Activated CD4-positive, CD25-positive, alpha-beta regulatory T cell treated with anti-CD3 and anti-CD28 coated beads, Interleukin-2, amount 50 U/mL, for 24 hours (primary cell): ENCODE results near the gene CEP131.

Source experiments
- ATAC-seq, 2 donors: fragments of 150-1000 bp; cut with Tn5 transposase; one replicate each; pipeline ENCODE4 v1.10.0; 2021; ENCODE audit warnings: mild to moderate bottlenecking in 1 of 2, moderate library complexity in 1 of 2

The CEP131 gene

DNA sequence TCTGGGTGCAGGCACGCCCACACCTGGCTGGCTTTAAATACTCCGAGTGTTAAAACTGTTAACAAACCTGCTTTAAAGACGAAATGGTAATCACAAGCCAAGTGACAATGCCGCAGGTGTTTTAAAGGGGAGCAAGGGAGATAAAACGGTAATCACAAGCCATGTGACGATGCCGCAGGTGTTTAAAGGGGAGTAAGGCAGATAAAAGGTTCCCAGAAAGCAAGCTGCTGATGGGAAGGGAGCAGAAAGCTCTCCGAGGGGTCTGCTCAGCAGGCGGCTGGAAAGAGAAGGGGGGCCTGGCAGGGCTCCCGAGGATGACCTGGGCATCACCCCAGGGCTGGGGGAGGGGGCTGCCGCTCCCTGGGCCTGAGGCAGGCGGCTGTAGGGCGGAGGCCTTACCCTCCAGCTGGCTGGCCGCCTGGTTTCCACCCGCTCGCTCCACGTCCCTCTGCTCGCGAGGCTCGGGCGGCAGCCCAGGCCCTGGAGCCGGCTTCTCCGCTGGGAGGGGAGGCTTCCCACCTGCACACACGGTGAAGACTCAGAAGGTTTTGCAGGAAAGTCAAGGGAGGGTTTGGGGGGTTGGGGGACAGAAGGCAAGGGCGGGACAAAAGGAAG lies 28.4 kb upstream of the CEP131 start:
- ATAC-seq: no peak

DNA sequence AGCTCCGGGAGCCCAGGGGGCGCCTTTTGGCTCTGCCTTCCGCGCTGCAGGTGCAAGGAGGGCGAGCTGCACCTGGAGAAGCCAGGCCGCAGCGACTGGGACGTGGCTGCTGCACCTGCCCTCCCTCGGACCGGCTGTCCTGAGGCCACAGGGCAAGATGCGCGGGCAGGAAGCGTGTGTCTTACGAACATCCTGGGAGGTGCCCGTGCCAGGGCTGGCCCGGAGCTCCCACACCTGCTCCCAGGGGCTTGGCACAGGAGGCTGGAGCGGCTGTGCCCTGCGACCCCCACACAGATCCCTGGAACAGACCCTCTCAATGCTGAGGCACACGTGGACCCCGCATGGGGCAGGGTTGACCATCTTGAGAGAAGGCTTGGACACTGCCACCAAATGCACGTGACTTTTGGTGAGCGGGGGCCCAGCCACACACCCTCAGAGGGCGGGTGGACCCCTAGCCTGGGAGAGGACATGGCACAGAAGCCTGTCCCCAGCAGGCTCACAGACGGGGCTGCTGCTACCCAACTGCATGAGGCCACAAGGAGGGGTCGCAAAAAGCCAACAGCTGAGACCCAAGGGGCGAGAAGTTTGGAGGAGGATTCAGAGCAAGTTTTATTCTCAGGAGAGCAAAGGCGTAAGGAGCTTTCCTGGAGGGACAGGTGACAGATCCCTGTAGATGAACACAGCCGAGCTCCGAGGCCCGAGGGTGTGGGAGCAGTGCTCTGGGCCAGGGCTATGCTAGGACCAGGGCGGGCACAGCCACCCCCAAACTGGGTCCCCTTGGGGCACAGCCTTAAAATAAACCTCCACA lies 27.7 kb upstream of the CEP131 start:
- ATAC-seq: no peak

DNA sequence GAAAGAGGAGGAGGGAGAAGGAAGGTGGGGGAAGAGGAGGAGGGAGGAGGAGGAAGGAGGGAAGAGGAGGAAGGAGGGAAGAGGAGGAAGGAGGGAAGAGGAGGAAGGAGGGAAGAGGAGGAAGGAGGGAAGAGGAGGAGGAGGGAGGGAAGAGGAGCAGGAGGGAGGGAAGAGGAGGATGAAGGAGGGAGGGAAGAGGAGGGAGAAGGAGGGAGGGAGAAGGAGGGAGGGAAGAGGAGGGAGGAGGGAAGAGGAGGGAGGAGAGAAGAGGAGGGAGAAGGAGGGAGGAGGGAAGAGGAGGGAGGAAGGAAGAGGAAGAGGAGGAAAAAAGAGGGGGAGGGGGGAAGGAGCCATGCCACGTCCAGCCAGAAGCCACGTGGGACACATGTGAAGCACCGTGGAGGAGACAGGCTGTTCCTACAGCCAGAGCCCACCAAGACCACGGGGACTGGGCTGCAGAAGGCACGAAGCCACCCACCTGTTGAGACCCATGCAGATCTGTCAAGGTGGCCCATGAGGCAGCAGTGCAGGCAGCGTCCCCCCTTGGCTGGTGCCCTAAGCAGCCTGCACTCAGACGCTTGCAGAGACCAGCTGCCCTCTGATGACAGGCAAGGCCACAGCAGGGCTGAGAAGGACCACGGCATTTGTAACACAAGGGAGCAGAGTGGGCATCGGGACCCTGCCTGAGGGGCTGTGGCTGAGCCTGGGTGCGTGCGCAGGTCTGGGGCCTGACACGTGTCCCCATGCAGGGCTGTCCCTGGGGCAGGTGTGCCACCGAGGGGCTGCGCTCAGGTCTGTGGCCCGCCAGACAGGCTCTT lies 26.7 kb upstream of the CEP131 start:
- no peak for ATAC-seq

DNA sequence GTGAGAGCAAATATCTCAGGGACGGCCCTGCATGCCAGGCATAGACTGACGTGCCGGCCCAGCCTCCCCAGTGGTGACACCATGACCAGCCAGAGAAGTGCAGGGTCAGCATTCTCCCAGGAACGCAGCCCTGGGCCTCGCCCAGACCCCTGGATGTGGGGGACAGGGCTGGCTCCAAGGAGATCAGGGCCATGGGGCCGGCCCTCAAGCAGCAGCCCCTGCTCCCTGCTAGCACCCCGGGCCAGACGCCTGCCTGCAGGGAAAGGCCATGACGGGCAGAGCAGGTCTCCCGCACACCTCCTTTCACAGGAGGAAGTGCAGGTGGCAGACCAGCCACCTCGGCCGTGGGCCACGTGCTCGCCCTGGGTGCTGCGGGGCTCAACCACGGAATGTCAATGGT lies 25.9 kb upstream of the CEP131 start:
- ATAC-seq: no peak

DNA sequence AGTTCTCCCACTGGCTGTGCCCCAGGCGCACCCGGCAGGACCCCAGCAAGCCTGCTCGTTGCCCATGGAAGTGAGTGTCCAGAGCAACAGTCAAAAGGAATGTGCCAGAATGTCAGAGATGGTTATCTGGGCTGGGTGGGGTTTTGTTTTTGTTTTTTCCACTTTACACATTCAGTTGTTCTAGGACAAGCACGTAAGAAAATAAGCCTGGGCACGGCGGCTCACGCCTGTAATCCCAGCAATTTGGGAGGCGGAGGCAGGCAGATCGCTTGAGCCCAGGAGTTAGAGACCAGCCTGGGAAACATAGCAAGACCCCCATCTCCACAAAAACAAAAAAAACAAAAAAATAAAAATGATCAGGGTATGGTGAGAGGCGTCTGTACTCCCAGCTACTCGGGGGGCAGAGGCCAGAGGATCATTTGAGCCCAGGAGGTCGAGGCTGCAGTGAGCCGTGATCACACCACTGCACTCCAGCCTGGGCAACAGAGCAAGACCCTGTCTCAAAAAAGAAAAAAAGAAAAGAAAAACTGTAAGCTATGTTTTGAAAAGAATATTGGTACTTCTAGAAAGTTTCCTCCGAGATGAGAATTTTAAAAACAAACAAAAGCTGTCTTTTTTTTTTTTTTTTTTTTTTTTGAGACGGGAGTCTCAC lies 24.7 kb upstream of the CEP131 start:
- ATAC-seq: no peak

DNA sequence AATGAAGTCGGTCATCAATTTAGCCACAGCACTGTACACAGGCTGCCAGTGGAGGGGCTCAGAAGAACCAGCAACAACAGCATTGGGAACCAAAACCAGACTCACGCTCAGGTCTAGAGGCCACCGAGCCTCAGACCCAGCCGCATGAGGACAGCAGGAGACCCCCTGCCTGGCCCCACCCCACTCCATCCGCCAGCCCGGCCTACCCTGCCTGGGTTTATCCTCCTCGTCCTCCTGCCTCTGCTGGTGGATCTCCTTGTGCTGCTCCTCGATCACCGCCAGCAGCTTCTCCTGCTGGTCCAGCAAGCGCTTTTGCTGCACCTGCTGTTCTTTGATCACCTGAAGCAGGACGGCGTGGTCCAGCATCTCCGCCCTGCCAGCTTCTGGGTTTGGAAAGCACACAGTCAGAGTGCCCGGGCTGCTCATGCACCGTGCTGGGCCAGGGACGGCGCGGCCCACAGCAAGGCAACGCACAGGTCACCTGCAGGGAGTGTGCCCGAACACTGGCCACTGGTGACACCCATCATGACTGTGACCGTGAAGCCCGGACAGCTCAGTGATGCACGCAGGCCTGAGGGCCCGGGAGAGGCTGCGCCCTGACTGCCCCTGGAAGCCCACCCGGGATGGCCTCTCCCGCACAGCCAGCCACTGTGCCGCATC lies 24.0 kb upstream of the CEP131 start:
- ATAC-seq: no peak

DNA sequence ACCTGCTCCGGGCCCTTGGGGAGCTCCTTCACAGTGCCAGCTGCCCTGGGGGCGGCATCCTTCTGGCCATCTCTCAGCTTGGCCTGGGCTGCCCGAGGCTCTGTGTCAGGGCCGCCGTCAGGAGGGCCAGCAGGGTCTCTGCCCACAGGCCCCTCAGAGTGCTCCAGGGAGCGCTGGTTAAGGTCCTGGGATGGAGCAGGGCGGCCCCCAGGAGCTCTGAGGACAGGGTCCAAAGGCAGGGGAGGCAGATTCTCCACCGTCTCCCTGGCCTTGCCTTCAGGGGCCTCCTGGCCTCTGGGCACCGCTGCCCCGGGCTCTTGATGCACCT lies 23.5 kb upstream of the CEP131 start:
- no peak for ATAC-seq

DNA sequence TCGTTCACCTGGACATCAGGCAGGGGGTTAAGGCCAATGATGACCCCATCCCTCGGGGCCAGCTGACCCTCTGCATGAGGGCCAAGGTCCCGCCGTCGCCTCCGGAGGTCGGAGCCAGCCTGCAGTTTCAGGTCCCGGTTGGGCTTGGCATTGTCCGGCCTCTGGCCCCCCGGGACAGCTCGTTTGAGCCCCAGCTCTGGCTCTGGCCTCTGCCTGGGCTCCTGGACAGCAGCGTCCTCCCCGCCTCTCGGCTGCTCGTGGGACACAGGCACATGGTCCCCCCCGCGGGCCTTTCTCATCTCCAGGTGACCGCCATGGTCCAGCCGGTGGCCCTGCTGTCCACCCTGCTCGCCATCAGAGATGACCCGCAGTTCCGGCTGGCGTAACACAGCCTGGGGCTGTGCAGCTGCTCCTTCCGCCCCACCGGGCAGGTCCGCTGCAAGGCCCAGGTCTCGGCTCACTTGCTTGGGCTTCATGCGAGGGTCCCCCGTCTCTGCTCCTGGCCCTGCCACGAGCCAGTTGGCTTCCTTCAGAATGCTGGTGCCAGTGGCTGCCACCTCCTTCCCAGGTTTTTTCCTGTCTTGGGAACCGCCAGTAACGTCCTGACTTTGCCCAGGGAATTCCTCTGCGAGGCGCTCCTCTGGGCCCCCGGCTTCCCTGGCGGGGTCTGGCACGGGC lies 23.0 kb upstream of the CEP131 start:
- no peak for ATAC-seq

DNA sequence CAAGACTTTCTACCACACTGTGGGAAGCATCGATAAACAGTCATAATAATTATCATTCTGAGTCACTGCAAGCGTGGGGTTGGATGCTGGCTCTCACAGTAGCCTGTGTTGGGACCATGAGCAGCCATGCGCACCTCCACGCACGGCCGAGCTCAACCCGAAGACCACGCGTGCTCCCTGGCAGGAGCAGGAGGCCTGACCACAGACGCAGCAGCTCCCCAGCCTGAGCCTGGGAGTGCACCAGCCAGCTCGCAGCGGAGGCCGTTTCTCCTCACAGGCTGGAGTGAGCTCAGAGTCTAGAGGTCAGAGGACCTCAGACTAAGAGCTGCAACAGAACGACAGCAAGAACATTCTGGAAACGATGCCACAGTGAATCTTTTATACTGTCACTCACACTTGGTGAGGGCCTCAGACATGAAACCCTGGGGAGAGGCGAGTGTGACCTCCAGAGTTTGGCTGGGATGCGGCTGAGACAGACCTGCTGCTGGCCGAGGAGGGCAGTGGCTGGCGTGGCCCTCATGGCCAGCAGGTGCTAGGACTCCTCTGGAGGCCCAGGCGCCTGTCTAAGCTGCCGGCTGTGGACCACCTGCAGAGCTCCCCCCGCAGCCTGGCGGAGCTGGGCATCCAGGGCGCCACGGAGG lies 22.4 kb upstream of the CEP131 start:
- ATAC-seq: peak; percentile 51 to 55

DNA sequence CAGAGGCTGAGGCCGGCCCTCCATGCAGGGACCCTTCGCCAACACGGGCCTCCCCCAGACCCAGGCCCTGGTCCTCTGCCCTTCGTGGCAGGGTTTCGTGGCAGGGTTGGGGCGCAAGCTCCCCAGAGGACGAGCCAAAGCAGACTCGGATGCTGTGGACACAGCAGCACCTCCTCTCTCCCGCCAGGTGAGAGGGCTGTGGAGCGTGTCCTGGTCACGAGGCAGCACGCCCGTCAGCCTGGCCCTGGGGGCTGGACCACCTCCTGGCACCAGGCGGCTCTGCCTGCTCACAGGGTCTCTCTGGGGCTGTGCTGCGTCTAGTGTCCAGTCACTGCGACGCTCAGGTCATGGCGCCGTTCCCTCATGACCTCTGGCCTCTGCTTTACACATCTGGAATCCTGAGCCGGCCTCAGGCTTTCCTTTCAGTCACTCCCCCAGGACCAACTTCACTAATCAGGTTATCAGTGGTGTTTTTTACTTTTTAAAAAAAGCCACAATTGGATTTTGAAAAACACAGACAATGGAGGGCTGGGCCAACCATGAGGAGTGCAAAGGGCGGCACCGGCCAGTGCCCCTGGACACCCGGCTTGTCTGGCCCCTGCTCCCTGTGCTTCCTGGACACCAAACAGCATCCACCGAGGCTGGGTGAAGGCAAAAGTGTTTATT lies 21.7 kb upstream of the CEP131 start:
- ATAC-seq: no peak

DNA sequence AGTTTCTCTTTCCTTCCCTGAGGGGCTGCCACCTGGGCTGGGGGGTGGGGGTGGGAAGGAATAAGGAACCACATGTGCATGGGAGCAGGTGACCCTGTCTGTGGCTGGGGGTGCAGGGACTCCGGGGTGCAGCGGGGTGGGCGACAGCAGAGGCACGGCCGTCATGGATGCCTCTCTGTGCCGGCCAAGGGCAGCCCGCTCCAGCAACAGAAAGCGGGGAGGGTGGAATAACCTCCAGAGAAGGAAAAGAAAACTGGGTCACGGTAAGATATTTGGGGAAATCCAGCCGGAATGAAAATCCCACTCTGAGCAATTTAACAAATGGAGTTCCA lies 20.5 kb upstream of the CEP131 start:
- no peak for ATAC-seq

DNA sequence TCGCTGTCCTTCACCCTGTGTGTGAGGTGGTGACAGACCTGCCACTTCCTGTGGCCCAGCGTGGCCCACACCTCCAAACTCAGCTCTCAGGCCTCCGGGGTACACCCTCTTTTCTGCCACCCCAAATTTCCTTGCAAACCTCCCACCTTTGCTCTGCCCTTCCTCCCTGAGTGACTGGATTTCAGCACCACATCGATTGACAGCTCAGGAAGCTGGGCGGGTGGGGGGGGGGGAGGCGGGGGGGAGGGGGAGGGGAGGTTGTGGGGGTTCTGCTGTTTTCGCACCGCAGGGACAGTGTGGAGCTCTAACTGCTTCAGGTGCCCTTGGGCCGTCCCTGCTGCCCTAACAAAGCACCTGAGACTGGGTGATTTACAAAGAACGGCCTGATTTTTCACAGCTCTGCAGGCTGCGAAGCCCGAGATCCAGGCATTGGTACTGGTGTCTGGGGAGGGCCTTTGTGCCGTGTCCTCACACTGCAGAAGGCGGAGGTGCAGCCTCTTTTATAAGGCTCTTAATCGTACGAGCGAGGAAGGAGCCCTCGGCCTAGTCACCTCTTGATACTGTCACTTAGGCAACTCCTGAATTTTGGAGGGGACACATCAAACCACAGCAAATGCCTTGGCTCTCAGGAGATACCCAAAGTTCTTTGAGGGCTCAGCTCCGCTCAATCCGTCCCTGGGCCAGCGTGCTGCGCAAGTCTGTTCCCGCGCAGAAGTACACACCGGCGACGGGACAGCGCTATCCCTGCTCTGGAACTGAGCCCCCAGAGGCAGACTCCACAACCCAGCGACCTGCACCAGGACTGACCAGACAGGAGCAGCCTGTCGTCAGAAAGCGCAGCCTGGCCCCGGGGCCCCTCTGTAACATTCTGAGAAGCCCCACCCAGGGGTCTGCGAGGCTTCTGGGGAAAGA lies 19.9 kb upstream of the CEP131 start:
- ATAC-seq: no peak

DNA sequence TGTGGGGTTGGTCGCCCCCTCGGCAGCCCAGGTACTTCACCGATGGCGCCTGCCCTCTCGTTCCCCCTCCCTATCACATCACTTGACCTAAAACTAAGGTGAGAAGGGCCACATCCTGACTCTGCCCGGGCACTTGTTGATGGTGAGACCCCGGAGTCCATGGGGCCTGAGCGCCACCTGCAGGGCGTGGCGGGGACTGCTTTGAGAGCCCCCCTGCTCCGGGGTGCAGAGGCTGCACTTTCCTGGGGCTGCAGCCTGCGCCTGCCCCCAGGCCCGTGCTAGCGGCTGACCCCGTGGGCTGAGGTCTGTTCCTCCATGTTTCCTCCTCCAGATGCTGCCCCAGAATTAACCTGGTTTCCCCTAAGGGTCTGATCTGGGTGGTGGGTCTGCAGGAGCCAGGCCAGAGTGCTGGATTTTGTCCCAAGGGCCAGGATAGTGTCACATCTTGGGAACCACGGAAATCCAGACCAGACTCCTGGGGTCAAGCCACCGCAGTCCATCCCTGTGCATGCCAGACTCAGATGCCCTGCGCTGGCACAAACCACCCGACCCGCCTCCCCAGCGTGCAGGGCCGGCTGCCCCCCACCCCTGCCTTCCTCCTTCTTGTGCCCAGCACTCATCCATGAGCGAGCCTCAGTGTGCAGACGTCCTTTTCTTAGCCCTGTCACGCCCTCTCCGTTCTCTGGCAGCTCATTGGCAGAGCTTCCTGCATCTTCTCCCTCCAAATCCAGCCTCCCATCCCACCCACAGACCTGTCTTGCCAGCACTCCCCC lies 19.1 kb upstream of the CEP131 start:
- ATAC-seq: no peak

DNA sequence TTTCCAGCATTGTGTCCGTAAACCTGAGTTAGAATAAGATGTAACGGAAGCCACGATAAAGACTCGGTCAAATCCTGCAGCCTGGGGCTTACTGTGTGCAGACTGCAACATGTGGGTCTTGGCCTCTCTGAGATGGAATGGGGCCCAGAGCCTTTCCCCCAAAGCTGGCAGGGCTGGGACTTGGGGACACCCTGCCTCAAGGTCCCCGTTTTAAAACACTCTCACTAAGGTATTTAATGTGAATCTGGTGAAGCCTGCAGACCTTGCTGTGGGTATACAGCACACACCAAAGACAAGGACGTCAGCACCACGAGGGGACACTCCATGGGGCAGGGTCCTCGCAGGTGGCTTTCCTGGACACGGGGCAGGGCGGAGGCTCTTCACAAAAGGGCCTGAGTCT lies 18.4 kb upstream of the CEP131 start:
- no peak for ATAC-seq

DNA sequence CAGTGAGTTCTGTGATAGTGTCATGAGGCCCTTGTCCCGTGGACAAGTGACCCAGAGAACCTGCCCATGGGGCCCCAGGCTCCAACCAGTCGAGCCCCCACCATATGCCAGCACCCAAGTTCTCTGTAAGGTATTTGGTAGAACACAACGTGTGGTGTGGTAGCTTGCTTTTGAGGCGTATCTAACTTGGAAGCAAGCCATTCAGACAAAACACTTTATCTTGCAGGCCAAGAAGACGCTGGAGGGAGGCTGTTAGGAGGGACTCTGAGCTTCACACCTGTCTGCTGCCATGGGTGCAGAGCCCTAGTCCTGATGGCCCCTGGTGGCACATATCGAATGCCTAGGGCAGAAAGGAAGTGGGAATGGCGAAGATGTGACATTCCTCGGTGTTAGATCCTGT lies 18.0 kb upstream of the CEP131 start:
- no peak for ATAC-seq

DNA sequence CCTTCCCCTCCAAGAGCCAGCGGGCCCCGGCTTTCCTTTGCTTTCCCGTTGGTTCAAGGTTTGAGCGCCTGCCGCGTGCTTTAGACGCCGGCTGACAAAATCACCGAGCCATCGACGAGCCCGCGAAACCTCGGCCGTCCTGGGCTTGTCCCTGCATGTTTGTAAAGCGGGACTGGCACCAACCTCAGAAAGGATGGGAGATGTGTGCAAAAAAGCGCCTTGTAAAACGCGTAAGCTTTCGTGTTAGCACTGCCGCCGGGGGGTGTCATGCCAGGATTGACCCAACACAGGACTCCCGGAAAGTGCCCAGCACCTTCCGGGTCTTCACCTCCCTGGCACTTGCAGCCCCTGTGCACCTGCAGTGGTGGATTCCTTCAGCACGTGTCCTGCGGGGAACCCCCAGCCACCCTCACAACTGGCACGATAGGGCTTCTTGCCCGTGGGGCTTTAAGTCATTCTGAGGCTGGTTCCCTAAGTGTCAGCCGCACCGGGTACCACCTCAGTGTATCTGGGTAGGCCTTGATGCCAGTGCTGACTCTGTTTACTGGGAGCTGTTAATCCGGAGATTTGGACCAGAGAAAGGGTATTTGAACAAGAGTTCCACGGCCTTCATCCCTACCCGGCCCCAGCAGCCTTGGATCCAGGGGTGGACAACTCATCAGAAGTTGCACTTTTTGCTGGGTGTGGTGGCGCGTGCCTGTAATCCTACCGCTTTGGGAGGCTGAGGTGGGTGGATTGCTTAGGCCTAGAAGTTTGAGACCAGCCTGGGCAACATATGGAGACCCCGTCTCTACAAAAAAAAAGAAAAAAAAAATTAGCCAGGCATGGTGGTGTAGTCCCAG lies 17.2 kb upstream of the CEP131 start:
- ATAC-seq: peak; percentile 7 to 8

DNA sequence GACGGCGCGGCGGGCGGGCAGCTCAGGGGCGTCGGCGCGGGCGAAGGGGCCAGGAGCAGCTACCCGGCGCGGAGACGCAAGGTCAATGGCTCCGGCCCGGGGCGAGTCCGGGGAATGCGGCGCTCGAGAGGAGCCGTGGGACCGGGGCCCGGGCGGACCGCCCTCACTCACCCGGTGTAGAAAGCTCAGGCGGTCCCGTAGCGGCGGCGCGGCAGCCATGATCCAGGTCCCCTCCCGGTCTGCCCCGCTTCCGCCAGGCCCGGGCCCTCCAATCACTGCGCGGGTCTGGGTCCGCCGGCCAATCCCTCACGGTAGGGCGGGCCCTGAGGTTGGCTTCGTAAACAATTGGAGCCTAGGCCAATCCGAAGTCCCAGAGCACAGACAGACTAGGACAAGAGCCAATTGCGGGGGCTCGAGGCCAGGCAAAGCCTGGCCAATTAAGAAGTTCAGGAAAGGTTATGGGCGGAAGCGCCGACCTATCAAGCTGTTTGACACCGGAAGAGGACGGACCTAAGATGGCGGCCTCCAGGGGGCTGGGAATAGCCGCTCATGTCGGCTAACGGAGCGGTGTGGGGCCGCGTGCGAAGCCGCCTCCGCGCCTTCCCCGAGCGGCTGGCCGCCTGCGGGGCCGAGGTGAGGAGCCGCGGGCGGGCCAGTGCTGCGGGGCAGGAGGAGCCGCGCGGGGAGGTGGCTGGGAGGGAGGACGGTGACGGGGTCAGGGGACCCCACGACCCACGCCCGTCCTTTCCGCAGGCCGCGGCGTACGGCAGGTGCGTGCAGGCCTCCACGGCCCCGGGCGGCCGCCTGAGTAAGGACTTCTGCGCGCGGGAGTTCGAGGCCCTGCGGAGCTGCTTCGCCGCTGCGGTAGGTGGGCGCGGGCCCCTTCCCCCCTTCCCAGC lies 16.3 kb upstream of the CEP131 start, which contains the start of the genes NDUFAF8 and TEPSIN:
NDUFAF8 (plus strand) TSS at position 504 of the 899 bp plus-strand sequence; CDS start at position 550, 46 bp downstream.
TEPSIN (minus strand) TSS at position 241 of the 899 bp plus-strand sequence; CDS start at position 219, 22 bp downstream.
- ATAC-seq: peak; percentile 96 to 98
